KMS-11 (cell line): Measurements from ENCODE around the gene TSHZ1.

Experiments used
- H2AFZ ChIP-seq: fragments of 200-600 bp; sonication (generic); 2 replicates; pipeline ENCODE4 v1.6.1; 2016; ENCODE audit warnings: antibody characterized with exemption, mixed run types, low read depth
- H3K27ac ChIP-seq: fragments of 200-600 bp; sonication (generic); 2 replicates; pipeline ENCODE4 v1.6.1; 2016; ENCODE audit warnings: mild to moderate bottlenecking, mixed run types
- H3K27me3 ChIP-seq: fragments of 200-600 bp; sonication (generic); 2 replicates; pipeline ENCODE4 v1.6.1; 2017; ENCODE audit warnings: mild to moderate bottlenecking, low read depth, mixed run types, moderate library complexity; ENCODE audit not compliant: insufficient read depth
- H3K36me3 ChIP-seq: fragments of 200-600 bp; sonication (generic); 2 replicates; pipeline ENCODE4 v1.6.1; 2017; ENCODE audit warnings: mild to moderate bottlenecking, mixed run types; ENCODE audit not compliant: insufficient read depth
- H3K4me1 ChIP-seq: fragments of 200-600 bp; sonication (generic); 2 replicates; pipeline ENCODE4 v1.6.1; 2016; ENCODE audit warnings: mild to moderate bottlenecking, low read depth, mixed run types; ENCODE audit not compliant: poor library complexity, severe bottlenecking
- H3K4me2 ChIP-seq: fragments of 200-600 bp; sonication (generic); 2 replicates; pipeline ENCODE4 v1.7.0; 2016; ENCODE audit warnings: mild to moderate bottlenecking, mixed run types
- H3K4me3 ChIP-seq: fragments of 200-600 bp; sonication (generic); IDR thresholded peaks from 2 replicates; pipeline ENCODE4 v1.6.1; 2017; ENCODE audit warnings: low read depth, low read length, mixed read lengths; ENCODE audit not compliant: insufficient read depth
- H3K79me2 ChIP-seq: fragments of 200-600 bp; sonication (generic); 2 replicates; pipeline ENCODE4 v1.6.1; 2016; ENCODE audit warnings: low read depth, mixed run types; ENCODE audit not compliant: insufficient read depth
- H3K9ac ChIP-seq: fragments of 200-600 bp; sonication (generic); 2 replicates; pipeline ENCODE4 v1.6.1; 2016; ENCODE audit warnings: mild to moderate bottlenecking, mixed run types
- H4K20me1 ChIP-seq: fragments of 200-600 bp; sonication (generic); 2 replicates; pipeline ENCODE4 v1.6.1; 2016; ENCODE audit warnings: mild to moderate bottlenecking, mixed run types; ENCODE audit not compliant: insufficient read depth
- TF ChIP-seq, protein P1 (sequence below): fragments of 200-600 bp; sonication (generic); conservative IDR thresholded peaks from 2 replicates; pipeline ENCODE4 v1.6.1; 2017; ENCODE audit warnings: low read depth, mild to moderate bottlenecking, antibody characterized with exemption, low read length, moderate library complexity, mixed read lengths

The TSHZ1 gene

DNA sequence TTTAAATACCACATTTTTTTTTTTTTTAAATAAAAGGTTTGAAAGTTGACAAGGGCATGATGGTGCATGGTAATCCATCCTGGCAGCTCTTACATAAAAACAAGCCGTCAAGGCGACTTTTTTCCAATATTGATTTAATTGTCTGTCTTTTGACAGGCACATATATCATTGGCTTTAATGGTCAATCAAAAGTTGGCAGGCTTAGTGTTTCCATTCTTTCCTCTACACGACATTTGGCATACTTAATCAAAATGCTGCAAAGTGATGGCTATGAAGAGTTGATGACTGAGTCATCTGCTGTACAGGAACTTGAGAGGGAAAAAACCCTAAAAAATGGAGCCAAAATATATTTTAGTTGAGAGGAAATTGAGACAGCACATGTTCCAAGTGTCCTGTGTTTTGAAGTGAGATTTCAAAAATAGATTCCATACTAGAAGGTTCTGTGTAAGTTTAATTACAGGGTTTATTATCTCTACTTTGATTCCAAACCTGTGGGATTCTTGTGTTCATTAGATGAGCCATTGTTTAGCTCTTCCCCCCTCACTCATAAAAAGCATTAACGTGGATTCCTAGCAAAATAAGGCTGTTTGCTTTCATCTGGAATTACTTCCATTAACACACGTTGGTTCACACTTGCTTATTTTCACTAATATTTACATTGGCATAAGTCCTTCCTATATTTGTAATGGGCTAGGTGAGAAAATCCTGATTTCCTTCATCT lies 3.2 kb downstream of the TSHZ1 start:
- Histone ChIP-seq H3K36me3 (no peaks in the 10 kb centered on the region), H3K27ac (no peak overlapping the region), H2AFZ (no peak overlapping the region), H3K4me3 (no peak overlapping the region), H3K27me3 (no peaks in the 10 kb centered on the region), H3K4me1 (peaks cover 12% of the 10 kb centered on the region), H3K79me2 (peaks cover 31% of the 10 kb centered on the region; the same call in 1 of the 2 replicates), H3K9ac (no peak overlapping the region), H4K20me1 (no peaks in the 10 kb centered on the region), H3K4me2 (no peak overlapping the region)
- TF ChIP-seq, protein P1, sequence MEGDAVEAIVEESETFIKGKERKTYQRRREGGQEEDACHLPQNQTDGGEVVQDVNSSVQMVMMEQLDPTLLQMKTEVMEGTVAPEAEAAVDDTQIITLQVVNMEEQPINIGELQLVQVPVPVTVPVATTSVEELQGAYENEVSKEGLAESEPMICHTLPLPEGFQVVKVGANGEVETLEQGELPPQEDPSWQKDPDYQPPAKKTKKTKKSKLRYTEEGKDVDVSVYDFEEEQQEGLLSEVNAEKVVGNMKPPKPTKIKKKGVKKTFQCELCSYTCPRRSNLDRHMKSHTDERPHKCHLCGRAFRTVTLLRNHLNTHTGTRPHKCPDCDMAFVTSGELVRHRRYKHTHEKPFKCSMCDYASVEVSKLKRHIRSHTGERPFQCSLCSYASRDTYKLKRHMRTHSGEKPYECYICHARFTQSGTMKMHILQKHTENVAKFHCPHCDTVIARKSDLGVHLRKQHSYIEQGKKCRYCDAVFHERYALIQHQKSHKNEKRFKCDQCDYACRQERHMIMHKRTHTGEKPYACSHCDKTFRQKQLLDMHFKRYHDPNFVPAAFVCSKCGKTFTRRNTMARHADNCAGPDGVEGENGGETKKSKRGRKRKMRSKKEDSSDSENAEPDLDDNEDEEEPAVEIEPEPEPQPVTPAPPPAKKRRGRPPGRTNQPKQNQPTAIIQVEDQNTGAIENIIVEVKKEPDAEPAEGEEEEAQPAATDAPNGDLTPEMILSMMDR, result no peak

- H3K27me3 ChIP-seq, result no peaks in the 10 kb centered on the region
- no peak overlapping the region for H2AFZ ChIP-seq
- no peak overlapping the region for H3K27ac ChIP-seq
- H4K20me1 ChIP-seq, result no peaks in the 10 kb centered on the region
- no peak overlapping the region for H3K4me3 ChIP-seq
- TF ChIP-seq, protein P1, result no peak
- peaks cover 12% of the 10 kb centered on the region for H3K4me1 ChIP-seq
- peaks cover 31% of the 10 kb centered on the region; the same call in 1 of the 2 replicates for H3K79me2 ChIP-seq
- H3K9ac ChIP-seq, result no peak overlapping the region
- H3K36me3 ChIP-seq, result no peaks in the 10 kb centered on the region
- no peak overlapping the region for H3K4me2 ChIP-seq
Measured at GRCh38 chr18:75214332-75214690, 3.7 kb downstream of the TSHZ1 start.

DNA sequence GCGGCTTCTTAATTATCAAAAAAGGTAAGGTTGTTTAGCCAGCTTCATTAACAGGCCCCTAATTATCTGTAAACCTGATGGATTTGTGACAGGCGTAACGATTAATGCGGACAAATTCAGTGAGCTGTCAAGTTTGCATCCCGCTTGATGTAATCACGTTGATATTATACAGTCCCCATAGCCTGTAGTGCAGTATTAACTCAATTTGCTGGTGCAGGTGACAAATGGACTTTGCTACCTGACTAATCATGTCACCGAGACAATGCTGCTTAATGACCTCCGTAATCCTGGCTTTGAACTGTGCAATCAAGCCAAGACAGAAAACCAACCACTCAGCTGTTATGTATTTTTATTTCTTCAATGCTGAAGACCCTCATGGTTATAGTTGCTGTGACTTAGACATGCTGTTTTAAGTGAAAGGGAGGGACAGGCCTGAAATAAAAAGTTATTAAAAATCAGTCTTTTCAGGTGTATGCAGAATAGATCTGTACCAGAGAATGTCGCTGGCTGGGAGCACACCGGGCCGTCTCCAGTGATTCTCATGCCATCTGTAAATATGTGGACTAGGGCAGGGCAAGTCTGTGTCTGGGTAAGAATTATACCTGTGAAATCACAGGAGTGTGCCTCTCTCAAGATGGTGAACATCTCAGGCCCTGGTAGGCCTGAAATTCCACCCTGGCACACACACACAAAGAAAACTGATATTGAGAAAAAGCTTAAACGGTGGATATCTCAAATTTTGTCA lies 4.3 kb downstream of the TSHZ1 start:
- Histone ChIP-seq H3K4me2 (no peak overlapping the region), H3K79me2 (peaks cover 31% of the 10 kb centered on the region; the same call in 1 of the 2 replicates), H4K20me1 (no peaks in the 10 kb centered on the region)

GRCh38 chr18:75215663-75216062 lies 5.1 kb downstream of the TSHZ1 start:
- no peak overlapping the region for H3K4me2 ChIP-seq
- no peak overlapping the region for H3K27ac ChIP-seq
- no peaks in the 10 kb centered on the region for H4K20me1 ChIP-seq
- H3K36me3 ChIP-seq, result no peaks in the 10 kb centered on the region
- peaks cover 12% of the 10 kb centered on the region for H3K4me1 ChIP-seq
- H3K79me2 ChIP-seq, result peaks cover 31% of the 10 kb centered on the region; the same call in 1 of the 2 replicates
- H3K4me3 ChIP-seq, result no peak overlapping the region
- no peaks in the 10 kb centered on the region for H3K27me3 ChIP-seq
- H3K9ac ChIP-seq, result no peak overlapping the region
- H2AFZ ChIP-seq, result no peak overlapping the region
- TF ChIP-seq, protein P1, result no peak

More for the DNA sequence above, 4.3 kb downstream of the TSHZ1 start:
- no peaks in the 10 kb centered on the region for H3K36me3 ChIP-seq
- H3K27ac ChIP-seq, result no peak overlapping the region
- TF ChIP-seq, protein P1, result no peak
- no peak overlapping the region for H2AFZ ChIP-seq
- H3K4me1 ChIP-seq, result peaks cover 12% of the 10 kb centered on the region
- no peak overlapping the region for H3K9ac ChIP-seq
- no peaks in the 10 kb centered on the region for H3K27me3 ChIP-seq
- H3K4me3 ChIP-seq, result no peak overlapping the region
